Activated CD4-positive, alpha-beta memory T cell treated with anti-CD3 and anti-CD28 coated beads, Interleukin-2, amount 10 ng/mL, durations not matched to agents 7 days and 5 days (primary cell): ENCODE measurements around the gene POLR3G. TPM values are rescaled to one million over a fixed set of nuclear protein-coding genes. Genes with fewer than 3 reads are reported as not detected.

ENCODE experiments used
- CTCF ChIA-PET: fragments of 350-600 bp; sonication (Branson Sonifier 250); formaldehyde crosslinking; loops from one replicate; lab custom pipeline; 2021; ENCODE audit warnings: antibody characterized with exemption, inconsistent platforms; lab: Charles Lee
- POLR2A ChIA-PET: fragments of 350-600 bp; sonication (Branson Sonifier 250); formaldehyde crosslinking; loops from one replicate; lab custom pipeline; 2021; ENCODE audit warnings: antibody characterized with exemption; lab: Charles Lee
- DNase-seq: peaks from one replicate; pipeline ENCODE4 v3.0.0-alpha.2; 2020
- H3K27ac Mint-ChIP-seq: one replicate; pipeline ENCODE4 v1.8.0; 2021; ENCODE audit warnings: mild to moderate bottlenecking, mixed read lengths
- H3K27me3 Mint-ChIP-seq: one replicate; pipeline ENCODE4 v1.8.0; 2021; ENCODE audit warnings: mixed read lengths
- H3K36me3 Mint-ChIP-seq: one replicate; pipeline ENCODE4 v1.8.0; 2021; ENCODE audit warnings: low read depth, mixed read lengths
- H3K4me1 Mint-ChIP-seq: one replicate; pipeline ENCODE4 v1.8.0; 2021; ENCODE audit warnings: mixed read lengths
- H3K4me3 Mint-ChIP-seq: one replicate; pipeline ENCODE4 v1.8.0; 2021; ENCODE audit warnings: mild to moderate bottlenecking, mixed read lengths
- H3K9me3 Mint-ChIP-seq: one replicate; pipeline ENCODE4 v1.8.0; 2021; ENCODE audit warnings: mixed read lengths
- total RNA-seq, 2 experiments: library from RNA; stranded (reverse); gene quantifications; one replicate each; pipeline ENCODE4 v1.2.3, GENCODE V29; 2021

The POLR3G gene
- total RNA-seq, 2 experiments from 2014 or later = 2.8 to 4.2 TPM

DNA sequence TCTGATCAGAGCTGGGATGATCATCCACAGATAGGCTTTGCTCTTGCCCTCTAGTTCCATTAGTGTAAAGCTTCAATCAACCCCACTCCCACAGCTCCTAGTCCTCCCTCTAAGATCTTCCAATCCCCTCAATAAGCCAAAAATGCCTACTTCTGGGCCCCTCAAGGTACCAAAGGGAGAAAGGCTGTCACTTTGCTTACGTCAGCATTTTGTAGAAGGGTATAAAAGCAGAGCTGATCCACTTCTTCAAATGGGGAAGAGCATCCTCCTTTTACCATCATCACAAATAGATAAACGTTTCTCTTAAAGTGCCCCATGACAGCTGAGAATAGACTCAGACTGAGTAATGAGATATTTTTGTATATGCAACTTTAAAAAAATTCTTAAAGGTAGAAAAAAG, 70.8 kb downstream of the POLR3G start:
- H3K27ac Mint-ChIP-seq = no peak overlapping the region
- POLR2A ChIA-PET = no interaction called here
- no peak overlapping the region for H3K4me3 Mint-ChIP-seq
- no peaks in the 10 kb centered on the region for H3K9me3 Mint-ChIP-seq
- no peaks in the 10 kb centered on the region for H3K4me1 Mint-ChIP-seq
- no peaks in the 10 kb centered on the region for H3K36me3 Mint-ChIP-seq
- H3K27me3 Mint-ChIP-seq = peaks cover 21% of the 10 kb centered on the region
- CTCF ChIA-PET = no interaction called here
- no peak for DNase-seq

DNA sequence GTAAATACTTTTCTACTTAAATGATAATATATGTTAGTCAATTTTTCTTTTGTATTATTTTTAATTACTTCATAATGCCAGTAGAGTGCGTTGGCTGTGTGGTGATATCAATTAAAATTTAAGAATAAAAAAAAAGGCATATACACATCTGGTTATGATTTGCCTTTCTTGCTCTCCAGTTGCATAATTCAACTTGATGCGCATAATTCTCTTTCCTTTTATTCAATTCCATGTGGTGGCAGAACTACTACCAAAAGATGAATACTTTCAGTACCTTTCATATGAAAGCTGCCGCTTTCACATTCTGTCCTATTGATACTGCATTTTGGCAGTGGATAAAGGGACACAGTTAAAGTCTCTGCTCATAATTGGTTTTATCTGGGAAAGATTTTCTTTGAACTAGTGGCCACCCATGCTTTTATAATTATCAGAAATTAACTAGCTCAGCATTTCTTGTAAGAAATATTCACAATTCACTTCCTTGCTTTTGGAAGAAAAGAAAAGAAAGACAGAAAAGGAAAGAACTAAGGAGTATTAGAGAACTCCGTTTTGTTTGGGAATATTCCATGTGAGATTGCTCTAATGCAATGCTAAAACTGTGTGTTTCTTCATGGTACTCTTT, 71.7 kb downstream of the POLR3G start:
- CTCF ChIA-PET = interaction anchor here (1.1 kb wide), 1 partner anchor 19 kb away, joined by 3 read pairs; no protein-coding TSS in a partner anchor
- peaks cover 20% of the 10 kb centered on the region for H3K27me3 Mint-ChIP-seq
- no peaks in the 10 kb centered on the region for H3K4me1 Mint-ChIP-seq
- H3K36me3 Mint-ChIP-seq = no peaks in the 10 kb centered on the region
- H3K4me3 Mint-ChIP-seq = no peak overlapping the region
- no peak for DNase-seq
- POLR2A ChIA-PET = no interaction called here
- no peaks in the 10 kb centered on the region for H3K9me3 Mint-ChIP-seq
- no peak overlapping the region for H3K27ac Mint-ChIP-seq

DNA sequence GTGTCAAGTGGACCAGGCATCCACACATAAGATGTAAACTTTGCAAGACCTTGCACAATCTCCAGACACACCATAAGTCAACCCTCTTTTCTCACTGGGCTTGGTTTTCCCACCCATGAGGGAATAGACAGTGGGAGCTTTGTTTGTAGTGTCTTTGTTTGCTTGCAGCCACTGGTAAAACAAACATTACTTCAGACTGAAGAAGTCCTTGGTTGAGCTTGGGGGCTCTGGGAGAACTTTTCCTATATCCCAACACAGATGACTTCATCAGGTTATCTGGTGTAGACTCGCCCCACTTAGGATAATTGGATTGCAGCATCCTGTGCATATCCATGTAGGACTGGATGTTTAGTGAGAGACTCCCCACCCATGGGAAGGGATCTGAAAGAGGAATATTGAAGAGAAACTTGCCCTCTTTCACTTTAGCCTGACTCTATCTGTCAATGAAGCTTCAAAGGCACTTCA, 72.4 kb downstream of the POLR3G start:
- Mint-ChIP-seq H3K4me1 (no peaks in the 10 kb centered on the region), H3K27me3 (peaks cover 20% of the 10 kb centered on the region), H3K27ac (no peak overlapping the region), H3K4me3 (no peak overlapping the region), H3K9me3 (no peaks in the 10 kb centered on the region), H3K36me3 (no peaks in the 10 kb centered on the region)
- CTCF ChIA-PET = interaction anchor here (1.1 to 1.5 kb wide), 2 partner anchors 17 to 18 kb away, joined by 3 to 5 read pairs; no protein-coding TSS in a partner anchor
- DNase-seq = no peak
- POLR2A ChIA-PET = no interaction called here

DNA sequence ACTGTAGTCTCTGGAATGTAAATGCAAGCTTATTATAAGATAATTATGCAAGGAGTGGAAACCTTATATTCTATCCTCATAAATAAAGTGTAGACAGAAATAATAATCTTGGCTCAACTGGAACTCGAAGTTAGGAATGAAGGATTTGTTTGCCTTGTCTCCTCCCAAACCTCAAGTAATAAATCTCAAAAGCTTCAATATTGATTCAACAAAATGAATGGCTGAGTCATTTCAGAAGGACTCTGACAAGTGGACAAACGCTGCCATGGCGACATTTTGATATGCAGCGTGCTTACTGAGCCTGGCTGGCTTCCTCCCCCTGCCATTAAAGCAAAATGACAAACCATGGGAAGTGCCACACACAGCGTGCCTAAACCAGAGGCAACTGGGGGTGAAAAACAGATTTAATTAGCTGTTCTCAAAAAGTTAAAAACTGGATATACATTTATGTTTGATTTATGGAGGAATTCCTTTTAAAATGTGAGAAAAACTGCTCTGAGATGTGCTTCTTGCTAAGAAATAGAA, 73.5 kb downstream of the POLR3G start:
- POLR2A ChIA-PET = no interaction called here
- CTCF ChIA-PET = interaction anchor here (1.5 kb wide), 1 partner anchor 18 kb away, joined by 5 read pairs; no protein-coding TSS in a partner anchor
- no peak overlapping the region for H3K27ac Mint-ChIP-seq
- H3K36me3 Mint-ChIP-seq = no peaks in the 10 kb centered on the region
- no peaks in the 10 kb centered on the region for H3K4me1 Mint-ChIP-seq
- no peaks in the 10 kb centered on the region for H3K9me3 Mint-ChIP-seq
- DNase-seq = no peak
- no peak overlapping the region for H3K4me3 Mint-ChIP-seq
- peaks cover 29% of the 10 kb centered on the region for H3K27me3 Mint-ChIP-seq

DNA sequence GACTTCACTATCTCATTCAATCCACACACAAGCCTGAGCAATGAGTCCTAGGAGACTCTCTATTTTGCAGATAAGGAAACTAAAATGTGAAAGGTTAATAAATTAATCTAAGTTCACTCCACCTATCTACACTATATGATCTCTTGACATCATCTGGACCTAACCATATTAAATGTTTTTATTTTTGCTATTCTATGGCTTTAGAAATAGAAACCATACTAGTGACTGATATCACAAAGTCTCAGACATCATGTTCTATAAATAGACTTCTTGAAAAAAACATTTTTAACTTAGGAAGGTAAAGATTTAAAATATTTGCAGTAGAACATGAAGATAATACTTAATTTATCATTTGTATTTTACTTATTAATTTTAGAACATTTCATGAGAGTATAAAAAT, 74.6 kb downstream of the POLR3G start:
- H3K27me3 Mint-ChIP-seq = peaks cover 29% of the 10 kb centered on the region
- DNase-seq = no peak
- H3K4me3 Mint-ChIP-seq = no peak overlapping the region
- H3K27ac Mint-ChIP-seq = no peak overlapping the region
- ChIA-PET POLR2A (no interaction called here), CTCF (no interaction called here)
- H3K4me1 Mint-ChIP-seq = no peaks in the 10 kb centered on the region
- no peaks in the 10 kb centered on the region for H3K36me3 Mint-ChIP-seq
- no peaks in the 10 kb centered on the region for H3K9me3 Mint-ChIP-seq

DNA sequence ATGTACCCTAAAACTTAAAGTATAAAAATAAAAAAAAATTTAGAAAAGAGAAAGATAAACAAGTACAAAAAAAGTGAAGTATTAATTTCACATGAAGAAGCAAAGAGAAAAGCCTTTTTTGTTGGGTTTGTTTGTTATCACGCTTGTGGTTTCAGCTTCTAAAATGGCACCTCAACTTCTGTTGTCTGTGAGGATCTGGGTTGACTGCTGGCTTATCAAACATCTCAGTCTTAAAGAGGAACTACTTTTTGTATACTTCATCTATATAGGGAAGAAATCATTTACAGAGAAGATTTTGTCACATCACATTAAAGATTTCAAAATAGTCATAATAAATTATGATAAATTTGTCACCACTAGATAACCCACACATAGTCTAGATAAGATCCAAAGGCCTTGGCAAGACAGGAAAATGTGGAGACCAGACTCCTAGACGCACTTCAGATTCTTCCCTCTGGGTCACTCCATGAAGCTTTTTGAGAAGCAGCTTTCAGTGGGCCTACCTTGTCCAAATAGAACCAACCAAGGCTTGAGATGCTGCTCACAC, 75.1 kb downstream of the POLR3G start:
- CTCF ChIA-PET = no interaction called here
- Mint-ChIP-seq H3K36me3 (no peaks in the 10 kb centered on the region), H3K4me1 (no peaks in the 10 kb centered on the region), H3K9me3 (no peaks in the 10 kb centered on the region), H3K4me3 (no peak overlapping the region), H3K27me3 (peaks cover 29% of the 10 kb centered on the region), H3K27ac (no peak overlapping the region)
- POLR2A ChIA-PET = no interaction called here
- no peak for DNase-seq

DNA sequence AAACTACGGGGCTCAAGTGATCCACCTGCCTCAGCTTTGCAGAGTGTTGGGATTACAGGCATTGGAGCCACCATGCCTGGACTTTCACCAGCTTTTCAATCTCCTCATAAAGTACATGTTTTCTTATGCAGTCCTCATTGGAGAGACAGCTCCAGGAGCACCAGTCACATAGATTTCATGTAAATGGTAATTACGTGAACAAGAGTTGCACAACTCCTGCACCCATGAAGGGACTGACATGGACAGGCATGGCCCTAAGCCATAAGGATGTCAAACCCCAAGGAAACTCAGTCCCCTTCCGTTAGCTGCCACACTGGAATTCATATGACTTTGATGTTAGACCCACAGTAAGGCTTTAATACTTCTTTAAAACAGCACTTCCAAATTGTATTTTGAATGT, 76.3 kb downstream of the POLR3G start:
- Mint-ChIP-seq H3K4me3 (no peak overlapping the region), H3K4me1 (no peaks in the 10 kb centered on the region), H3K36me3 (no peaks in the 10 kb centered on the region), H3K27ac (no peak overlapping the region), H3K27me3 (peaks cover 31% of the 10 kb centered on the region), H3K9me3 (no peaks in the 10 kb centered on the region)
- ChIA-PET CTCF (no interaction called here), POLR2A (no interaction called here)
- DNase-seq = no peak

DNA sequence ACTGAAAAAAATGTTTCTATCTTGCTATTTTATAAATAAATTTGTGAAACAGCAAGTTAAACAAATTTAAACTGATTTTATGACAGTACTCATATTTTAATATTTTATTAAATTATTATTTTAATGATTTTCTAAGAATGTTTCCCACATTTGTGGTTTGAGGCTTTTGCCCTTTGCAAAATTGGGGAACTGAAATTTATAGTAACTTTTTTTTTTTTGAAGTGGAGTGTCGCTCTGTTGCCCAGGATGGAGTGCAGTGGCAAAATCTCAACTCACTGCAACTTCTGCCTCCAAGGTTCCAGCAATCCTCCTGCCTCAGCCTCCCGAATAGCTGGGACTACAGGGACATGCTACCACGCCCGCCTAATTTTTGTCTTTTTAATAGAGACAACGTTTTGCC, 76.7 kb downstream of the POLR3G start:
- H3K4me3 Mint-ChIP-seq = no peak overlapping the region

DNA sequence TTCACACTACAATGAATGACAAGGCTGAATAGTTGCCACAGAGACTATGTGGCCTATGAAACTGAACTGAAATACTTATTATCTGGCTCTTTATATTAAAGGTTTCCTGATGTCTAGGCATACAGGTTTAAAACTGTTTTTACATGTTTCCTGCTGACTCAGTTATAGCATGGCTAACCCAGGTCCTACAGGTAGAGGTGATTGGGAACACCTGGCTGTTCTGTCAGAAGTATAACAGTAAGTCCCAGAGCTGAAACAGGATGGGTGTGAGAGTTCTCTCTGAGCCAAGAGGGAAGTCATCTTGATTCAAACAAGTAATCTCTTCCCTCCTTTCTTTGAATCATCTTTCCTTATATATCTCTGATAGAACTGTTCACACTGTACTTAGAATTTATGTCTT, 79.0 kb downstream of the POLR3G start:
- Mint-ChIP-seq H3K4me1 (peaks cover 3% of the 10 kb centered on the region), H3K27me3 (peaks cover 54% of the 10 kb centered on the region), H3K4me3 (no peak overlapping the region), H3K27ac (no peak overlapping the region), H3K36me3 (no peaks in the 10 kb centered on the region), H3K9me3 (no peaks in the 10 kb centered on the region)
- CTCF ChIA-PET = no interaction called here
- no peak for DNase-seq
- POLR2A ChIA-PET = no interaction called here

More for the DNA sequence above, 76.7 kb downstream of the POLR3G start:
- Mint-ChIP-seq H3K4me1 (no peaks in the 10 kb centered on the region), H3K27me3 (peaks cover 35% of the 10 kb centered on the region), H3K9me3 (no peaks in the 10 kb centered on the region), H3K27ac (no peak overlapping the region), H3K36me3 (no peaks in the 10 kb centered on the region)
- ChIA-PET CTCF (no interaction called here), POLR2A (no interaction called here)
- DNase-seq = no peak

DNA sequence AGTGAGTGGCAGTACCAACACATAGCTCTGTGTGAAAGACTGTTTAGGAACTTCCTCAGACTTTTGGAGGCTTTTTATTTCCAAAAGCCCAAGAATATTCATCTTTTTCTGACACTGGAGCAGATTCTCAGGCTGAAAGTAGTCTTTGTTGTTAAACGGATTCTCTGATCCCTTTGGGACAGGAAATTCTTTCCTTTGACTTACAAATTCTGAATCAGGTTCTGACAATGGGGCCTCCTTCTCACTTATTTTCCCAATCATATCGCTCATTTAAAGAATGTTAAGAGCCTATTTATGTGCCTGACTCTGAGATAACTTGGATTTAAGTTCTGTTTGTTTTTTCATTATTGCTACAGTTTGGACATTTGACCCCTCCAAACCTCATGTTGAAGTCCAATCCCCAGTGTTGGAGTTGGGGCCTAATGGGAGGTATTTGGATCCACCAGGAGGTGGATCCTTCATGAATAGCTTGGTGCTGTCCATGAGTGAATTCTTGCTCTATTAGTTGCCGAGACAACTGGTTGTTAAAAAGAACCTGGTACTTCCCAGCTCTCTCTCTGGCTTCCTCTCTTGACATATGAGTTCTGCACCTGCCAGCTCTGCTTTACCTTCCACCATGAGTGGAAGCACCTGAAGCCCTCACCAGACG, 79.8 kb downstream of the POLR3G start:
- H3K27me3 Mint-ChIP-seq = peaks cover 56% of the 10 kb centered on the region
- ChIA-PET POLR2A (no interaction called here), CTCF (no interaction called here)
- peaks cover 5% of the 10 kb centered on the region for H3K4me1 Mint-ChIP-seq
- DNase-seq = no peak
- H3K9me3 Mint-ChIP-seq = no peaks in the 10 kb centered on the region
- no peaks in the 10 kb centered on the region for H3K36me3 Mint-ChIP-seq
- H3K27ac Mint-ChIP-seq = no peak overlapping the region
- H3K4me3 Mint-ChIP-seq = no peak overlapping the region

DNA sequence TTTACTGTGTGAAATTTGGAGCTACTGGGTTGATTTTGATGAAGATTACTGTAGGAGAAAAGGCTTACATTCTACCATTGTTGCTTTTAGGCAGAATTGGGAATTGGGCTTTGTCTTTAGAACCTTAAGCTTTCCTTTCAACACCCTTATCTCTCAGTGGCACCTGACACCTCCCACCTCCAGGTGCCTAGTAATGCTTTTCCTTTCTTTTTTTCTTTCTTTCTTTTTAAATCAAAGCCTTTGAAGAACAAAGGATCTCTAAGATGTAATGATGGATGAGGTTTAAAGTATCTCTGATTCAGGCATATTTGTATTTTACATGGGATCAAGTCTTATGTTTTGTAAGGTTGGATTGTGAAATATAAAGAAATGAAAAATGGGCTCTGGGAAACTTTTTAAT, 81.0 kb downstream of the POLR3G start:
- POLR2A ChIA-PET = no interaction called here
- no peak overlapping the region for H3K27ac Mint-ChIP-seq
- H3K9me3 Mint-ChIP-seq = no peaks in the 10 kb centered on the region
- H3K4me3 Mint-ChIP-seq = no peak overlapping the region
- H3K36me3 Mint-ChIP-seq = no peaks in the 10 kb centered on the region
- H3K4me1 Mint-ChIP-seq = peaks cover 5% of the 10 kb centered on the region
- CTCF ChIA-PET = no interaction called here
- no peak for DNase-seq
- H3K27me3 Mint-ChIP-seq = peaks cover 63% of the 10 kb centered on the region

DNA sequence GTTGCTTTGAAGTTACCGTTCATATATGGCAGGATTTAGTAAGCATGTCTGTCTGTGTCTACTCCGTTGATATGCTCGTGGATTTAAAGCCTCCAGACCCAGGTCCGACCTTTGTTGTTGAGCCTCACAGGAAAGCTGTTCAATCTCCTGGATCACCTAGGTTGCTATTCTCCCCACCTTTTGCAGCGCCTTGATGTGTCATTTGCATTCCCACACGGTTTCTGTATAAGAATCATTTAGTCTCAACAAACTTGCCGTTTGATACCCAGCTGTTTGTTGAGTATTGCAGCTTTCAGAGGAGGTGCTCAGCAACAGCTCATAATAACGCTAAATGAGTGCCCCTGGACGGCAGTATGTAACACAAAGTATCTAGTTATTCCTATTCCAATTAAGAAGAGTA, 82.7 kb downstream of the POLR3G start:
- DNase-seq = no peak
- Mint-ChIP-seq H3K27ac (no peak overlapping the region), H3K36me3 (no peaks in the 10 kb centered on the region), H3K27me3 (peaks cover 67% of the 10 kb centered on the region), H3K4me3 (no peak overlapping the region), H3K9me3 (no peaks in the 10 kb centered on the region), H3K4me1 (peaks cover 5% of the 10 kb centered on the region)
- POLR2A ChIA-PET = no interaction called here
- CTCF ChIA-PET = no interaction called here

DNA sequence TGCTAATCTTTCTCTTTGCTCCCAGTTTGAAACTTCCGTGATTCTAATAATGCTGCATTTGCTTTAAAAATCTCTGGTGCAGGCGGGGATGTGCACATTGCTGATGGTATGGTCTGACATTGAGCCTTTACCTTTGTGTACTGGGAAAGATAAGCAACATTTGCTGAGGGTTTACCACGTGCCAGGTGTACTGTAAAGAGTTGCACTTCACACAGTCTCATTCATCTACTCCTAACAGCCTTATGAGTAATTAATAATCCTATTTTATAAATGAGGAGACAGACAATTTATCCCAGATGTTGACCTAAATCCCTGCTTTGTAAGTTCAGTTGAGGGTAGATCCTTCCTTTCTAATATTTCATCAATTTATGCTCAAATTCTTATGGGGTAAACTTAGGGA, 83.2 kb downstream of the POLR3G start:
- H3K27ac Mint-ChIP-seq = no peak overlapping the region
- peaks cover 62% of the 10 kb centered on the region for H3K27me3 Mint-ChIP-seq
- H3K36me3 Mint-ChIP-seq = no peaks in the 10 kb centered on the region
- H3K4me1 Mint-ChIP-seq = peaks cover 5% of the 10 kb centered on the region
- ChIA-PET POLR2A (no interaction called here), CTCF (no interaction called here)
- DNase-seq = no peak
- H3K9me3 Mint-ChIP-seq = no peaks in the 10 kb centered on the region
- H3K4me3 Mint-ChIP-seq = no peak overlapping the region
